Measurements from ENCODE around the gene ZFR.
"Not testable (repeated sequence)": the region's sequence is repeated elsewhere in the genome, so short reads cannot be mapped to it uniquely, and the experiment has no call there.

The ZFR gene

GRCh38 chr5:32400401-32400800, 44.1 kb downstream of the ZFR start:
- H3K9me3 ChIP-seq (ENCODE audit: insufficient read depth, low read length), result no peaks in the 10 kb centered on the region

GRCh38 chr5:32398754-32399153, 45.8 kb downstream of the ZFR start:
- H3K36me3 ChIP-seq (replicated peaks; ENCODE audit: low read depth, low read length), result peaks cover 43% of the 10 kb centered on the region
- H3K9me3 ChIP-seq (ENCODE audit: insufficient read depth, low read length); H3K4me3 ChIP-seq (ENCODE audit: low read length); H3K27me3 ChIP-seq (ENCODE audit: low read depth, low read length); H2AFZ ChIP-seq (ENCODE audit: low read depth, low read length); H4K20me1 ChIP-seq (ENCODE audit: insufficient read depth, low read length); H3K9ac ChIP-seq (ENCODE audit: low read length); H3K4me1 ChIP-seq (ENCODE audit: low read length); H3K4me2 ChIP-seq (ENCODE audit: low read length); H3K27ac ChIP-seq (ENCODE audit: low read length); H3K79me2 ChIP-seq (ENCODE audit: low read length): not testable (repeated sequence)

More at GRCh38 chr5:32400401-32400800, 44.1 kb downstream of the ZFR start:
- H3K27ac ChIP-seq (ENCODE audit: low read length), result no peak overlapping the region
- H3K4me3 ChIP-seq (ENCODE audit: low read length), result no peak overlapping the region
- H3K27me3 ChIP-seq (ENCODE audit: low read depth, low read length), result no peaks in the 10 kb centered on the region
- H4K20me1 ChIP-seq (ENCODE audit: insufficient read depth, low read length), result no peaks in the 10 kb centered on the region
- no peak overlapping the region for H3K4me2 ChIP-seq (ENCODE audit: low read length)
- no peaks in the 10 kb centered on the region for H3K79me2 ChIP-seq (ENCODE audit: low read length)
- H3K4me1 ChIP-seq (ENCODE audit: low read length), result no peaks in the 10 kb centered on the region
- no peak for TF ChIP-seq EZH2phosphoT487 (IDR thresholded peaks at IDR 0.05; ENCODE audit: low read depth)
- TF ChIP-seq, protein P1, sequence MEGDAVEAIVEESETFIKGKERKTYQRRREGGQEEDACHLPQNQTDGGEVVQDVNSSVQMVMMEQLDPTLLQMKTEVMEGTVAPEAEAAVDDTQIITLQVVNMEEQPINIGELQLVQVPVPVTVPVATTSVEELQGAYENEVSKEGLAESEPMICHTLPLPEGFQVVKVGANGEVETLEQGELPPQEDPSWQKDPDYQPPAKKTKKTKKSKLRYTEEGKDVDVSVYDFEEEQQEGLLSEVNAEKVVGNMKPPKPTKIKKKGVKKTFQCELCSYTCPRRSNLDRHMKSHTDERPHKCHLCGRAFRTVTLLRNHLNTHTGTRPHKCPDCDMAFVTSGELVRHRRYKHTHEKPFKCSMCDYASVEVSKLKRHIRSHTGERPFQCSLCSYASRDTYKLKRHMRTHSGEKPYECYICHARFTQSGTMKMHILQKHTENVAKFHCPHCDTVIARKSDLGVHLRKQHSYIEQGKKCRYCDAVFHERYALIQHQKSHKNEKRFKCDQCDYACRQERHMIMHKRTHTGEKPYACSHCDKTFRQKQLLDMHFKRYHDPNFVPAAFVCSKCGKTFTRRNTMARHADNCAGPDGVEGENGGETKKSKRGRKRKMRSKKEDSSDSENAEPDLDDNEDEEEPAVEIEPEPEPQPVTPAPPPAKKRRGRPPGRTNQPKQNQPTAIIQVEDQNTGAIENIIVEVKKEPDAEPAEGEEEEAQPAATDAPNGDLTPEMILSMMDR (IDR thresholded peaks at IDR 0.05; ENCODE audit: low read depth, low read length), result no peak
- no peak overlapping the region for H3K9ac ChIP-seq (ENCODE audit: low read length)
- H2AFZ ChIP-seq (ENCODE audit: low read depth, low read length), result no peak overlapping the region
- H3K36me3 ChIP-seq (replicated peaks; ENCODE audit: low read depth, low read length), result peaks cover 44% of the 10 kb centered on the region

GRCh38 chr5:32394981-32395380, 49.6 kb downstream of the ZFR start:
- Histone ChIP-seq H2AFZ (ENCODE audit: low read depth, low read length) (no peak overlapping the region), H3K79me2 (ENCODE audit: low read length) (no peaks in the 10 kb centered on the region), H3K9me3 (ENCODE audit: insufficient read depth, low read length) (no peaks in the 10 kb centered on the region), H3K36me3 (replicated peaks; ENCODE audit: low read depth, low read length) (peaks cover 34% of the 10 kb centered on the region), H4K20me1 (ENCODE audit: insufficient read depth, low read length) (no peaks in the 10 kb centered on the region), H3K9ac (ENCODE audit: low read length) (no peak overlapping the region), H3K4me1 (ENCODE audit: low read length) (no peaks in the 10 kb centered on the region), H3K4me2 (ENCODE audit: low read length) (no peak overlapping the region), H3K27ac (ENCODE audit: low read length) (no peak overlapping the region), H3K27me3 (ENCODE audit: low read depth, low read length) (no peaks in the 10 kb centered on the region), H3K4me3 (ENCODE audit: low read length) (no peak overlapping the region)
- TF ChIP-seq, protein P1 (IDR thresholded peaks at IDR 0.05; ENCODE audit: low read depth, low read length), result no peak
- no peak for TF ChIP-seq EZH2phosphoT487 (IDR thresholded peaks at IDR 0.05; ENCODE audit: low read depth)

DNA sequence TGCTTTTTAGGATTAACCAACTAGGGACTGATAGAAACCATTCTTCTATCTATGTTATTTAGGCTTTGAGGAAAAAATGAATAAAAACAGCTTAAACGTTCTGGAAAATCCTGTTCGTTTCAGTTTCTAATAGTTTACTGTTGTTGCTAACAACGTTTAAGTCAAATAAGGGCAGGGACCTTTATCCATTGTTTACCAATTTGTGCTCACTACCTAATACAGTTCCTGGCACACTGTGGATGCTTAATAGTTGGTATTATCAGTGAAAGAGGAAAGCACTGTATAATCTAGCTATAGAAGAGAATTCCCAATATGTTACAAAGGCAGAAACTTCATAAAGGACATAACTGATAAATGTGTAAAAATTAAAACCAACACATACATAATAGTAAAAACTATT, 52.5 kb downstream of the ZFR start:
- no peak overlapping the region for H3K27ac ChIP-seq (ENCODE audit: low read length)
- H3K9me3 ChIP-seq (ENCODE audit: insufficient read depth, low read length), result no peaks in the 10 kb centered on the region
- H3K4me2 ChIP-seq (ENCODE audit: low read length), result no peak overlapping the region
- no peaks in the 10 kb centered on the region for H3K79me2 ChIP-seq (ENCODE audit: low read length)
- peaks cover 35% of the 10 kb centered on the region for H3K36me3 ChIP-seq (replicated peaks; ENCODE audit: low read depth, low read length)
- no peak for TF ChIP-seq EZH2phosphoT487 (IDR thresholded peaks at IDR 0.05; ENCODE audit: low read depth)
- TF ChIP-seq, protein P1 (IDR thresholded peaks at IDR 0.05; ENCODE audit: low read depth, low read length), result no peak
- no peaks in the 10 kb centered on the region for H3K4me1 ChIP-seq (ENCODE audit: low read length)
- no peak overlapping the region for H3K9ac ChIP-seq (ENCODE audit: low read length)
- no peak overlapping the region for H3K4me3 ChIP-seq (ENCODE audit: low read length)
- no peaks in the 10 kb centered on the region for H3K27me3 ChIP-seq (ENCODE audit: low read depth, low read length)
- no peaks in the 10 kb centered on the region for H4K20me1 ChIP-seq (ENCODE audit: insufficient read depth, low read length)
- H2AFZ ChIP-seq (ENCODE audit: low read depth, low read length), result no peak overlapping the region

Measured in OCI-LY3 (cell line).